Retina (tissue), 1 donor: ENCODE data around the gene ABCF2.

ENCODE experiments used
- DNase-seq: peaks from one replicate; pipeline ENCODE4 v3.0.0-alpha.2; 2016

The ABCF2 gene

DNA sequence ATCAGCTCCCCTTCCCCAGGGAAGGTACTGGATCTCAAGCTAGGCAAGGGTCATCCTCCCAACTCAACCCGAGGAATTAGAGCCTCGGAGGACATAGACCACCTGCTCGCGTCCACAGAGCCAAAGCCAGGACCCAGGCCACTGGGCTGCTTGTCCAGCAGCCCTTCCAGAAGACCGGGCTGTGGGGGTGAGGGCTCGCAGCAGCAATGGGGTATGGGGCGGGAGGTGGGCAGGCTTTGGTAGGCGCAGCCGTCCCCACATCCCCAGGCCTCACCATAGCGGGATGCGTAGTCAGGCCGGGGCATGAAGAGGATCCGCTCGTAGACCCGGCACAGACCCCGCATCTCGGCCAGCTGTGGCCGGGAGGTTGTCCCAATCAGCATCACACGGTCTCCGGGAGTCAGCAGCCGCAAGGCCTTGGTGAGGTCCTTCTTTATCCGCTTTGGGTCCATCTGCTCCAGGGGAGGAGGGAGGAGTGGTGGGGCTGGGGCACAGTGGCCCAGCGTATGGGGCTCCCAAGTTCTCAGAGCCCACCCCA, 34.9 kb downstream of the ABCF2 start:
- no peak for DNase-seq

DNA sequence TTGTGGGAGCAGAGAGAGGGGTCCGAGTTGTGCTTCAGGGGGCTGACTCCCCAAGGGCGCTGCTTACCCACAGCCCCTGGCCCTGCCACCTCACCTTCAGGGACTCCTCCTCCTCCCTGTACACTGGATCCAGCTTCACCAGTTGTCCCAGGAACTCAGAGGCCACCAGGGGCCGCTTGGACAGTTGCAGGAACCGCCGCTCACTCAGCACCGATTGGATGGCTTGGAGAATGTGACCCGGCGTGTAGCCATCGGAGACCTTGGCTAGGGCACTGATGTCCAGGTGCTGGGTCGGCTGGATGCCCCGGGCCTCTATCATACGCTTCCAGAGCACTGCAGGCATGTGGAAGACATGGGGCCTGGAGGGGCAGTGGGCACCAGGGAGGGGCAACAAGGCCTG, 35.5 kb downstream of the ABCF2 start:
- no peak for DNase-seq

DNA sequence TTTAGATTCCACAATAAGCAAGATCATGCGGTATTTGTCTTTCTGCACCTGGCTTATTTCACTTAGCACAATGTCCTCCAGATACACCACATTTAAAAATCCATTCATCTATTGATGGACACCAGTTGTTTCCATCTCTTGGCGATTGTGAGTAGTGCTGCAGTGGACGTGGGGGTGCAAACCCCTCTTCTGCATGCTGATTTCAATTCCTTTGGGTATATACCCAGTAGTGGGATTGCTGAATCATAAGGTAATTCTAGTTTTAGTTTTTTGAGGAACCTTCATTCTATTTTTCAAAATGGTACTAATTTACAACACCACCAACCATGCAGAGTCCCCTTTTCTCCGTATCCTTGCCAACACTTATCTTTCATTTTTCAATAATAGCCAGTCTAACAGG, 38.0 kb downstream of the ABCF2 start:
- DNase-seq = no peak

DNA sequence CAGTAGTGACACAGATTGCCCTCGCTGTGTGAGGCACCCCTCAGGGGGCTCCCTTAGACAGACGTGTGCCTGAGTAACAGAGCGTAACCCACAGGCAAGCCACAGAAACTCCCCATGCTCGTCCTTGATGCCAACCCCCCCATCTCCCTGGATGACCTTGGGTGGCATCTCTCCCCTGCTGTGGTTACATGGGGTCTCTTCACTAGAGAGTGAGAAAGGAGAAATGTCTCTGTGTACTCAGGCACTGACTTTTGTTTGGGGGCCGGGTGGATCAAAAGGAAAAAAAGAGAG, 38.8 kb downstream of the ABCF2 start:
- DNase-seq = no peak

DNA sequence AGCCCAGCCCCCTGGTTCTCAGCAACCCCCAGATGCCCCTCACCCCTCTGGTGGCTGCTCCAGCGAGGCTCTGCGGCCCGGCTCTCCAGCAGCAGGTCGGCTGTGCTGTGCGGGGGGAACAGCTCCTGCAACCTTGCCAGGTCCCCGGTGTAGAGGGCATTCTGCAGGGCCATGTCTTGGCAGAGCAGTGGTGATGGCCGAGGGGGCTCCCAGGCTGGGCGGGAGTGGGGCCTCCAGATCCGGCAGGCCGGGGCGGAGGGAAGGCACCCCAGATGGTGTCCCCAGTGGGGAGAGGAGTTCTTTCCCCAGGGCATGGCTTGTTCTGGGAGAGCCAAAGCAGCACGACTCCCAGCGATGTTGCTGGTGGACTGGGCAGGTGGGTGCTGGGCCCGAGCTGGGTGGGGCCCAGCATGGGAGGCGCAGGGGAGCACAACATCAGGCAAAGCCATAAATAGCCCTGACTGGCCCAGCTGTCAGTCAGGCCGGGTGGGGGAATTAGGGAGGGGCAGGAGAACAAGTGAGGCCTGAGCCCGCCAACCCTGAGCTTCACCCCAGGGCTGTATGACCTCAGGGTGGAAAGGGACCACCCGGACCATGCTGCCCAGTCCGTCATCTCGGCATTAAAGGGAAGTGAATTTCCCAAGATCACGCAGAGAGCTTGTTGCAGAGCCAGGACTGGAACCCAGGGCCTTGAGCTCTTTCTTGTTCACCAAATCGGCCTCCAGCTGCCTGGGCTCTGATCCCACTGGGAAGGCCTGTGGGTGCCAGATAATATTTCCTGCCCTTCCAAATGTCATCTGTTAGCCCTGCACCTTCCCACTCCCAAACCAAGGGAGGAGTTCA, 39.4 kb downstream of the ABCF2 start:
- no peak for DNase-seq

DNA sequence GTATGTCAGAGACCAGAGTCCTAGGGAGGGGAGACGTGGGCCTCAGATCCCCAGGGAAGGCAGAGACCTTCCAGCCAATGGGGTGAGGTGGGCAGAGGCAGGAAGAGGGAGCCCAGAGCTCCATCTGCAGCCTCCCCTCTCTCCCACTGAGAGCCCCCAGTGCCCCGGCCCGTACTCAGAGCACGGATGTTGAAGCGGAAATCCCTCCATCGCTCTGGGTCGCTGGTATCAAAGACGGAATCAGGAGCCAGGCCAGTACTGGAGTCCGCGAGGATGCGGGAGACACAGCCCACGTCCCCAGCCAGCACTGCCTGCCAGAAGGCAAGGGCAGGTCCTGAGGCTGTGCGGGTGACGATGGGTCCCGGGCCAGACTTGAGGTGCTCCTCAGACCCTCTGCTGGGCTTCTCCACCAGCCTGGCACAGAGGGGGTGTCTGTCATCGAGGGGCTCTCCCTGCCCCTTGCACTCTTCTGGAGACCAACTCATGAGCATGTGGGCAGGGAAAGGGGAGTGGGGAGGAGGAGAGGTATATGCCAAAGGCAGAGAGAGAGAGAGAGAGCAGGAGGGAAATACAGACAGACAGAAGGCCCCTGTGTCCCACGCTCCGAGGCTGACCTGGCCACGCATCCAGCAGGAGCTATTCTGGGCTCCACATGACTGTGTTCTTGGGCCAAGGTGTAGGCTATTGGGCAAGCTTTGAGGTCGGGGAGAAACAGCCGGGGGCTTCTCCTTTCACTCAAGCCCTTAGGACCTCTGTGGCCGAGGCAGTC, 40.2 kb downstream of the ABCF2 start, which contains the start of gene ASB10:
Gene ASB10 (minus strand): TSS at position 611 of the 769 bp plus-strand sequence. CDS start 120 bp downstream, at position 491.
- DNase-seq = peak; percentile 25

DNA sequence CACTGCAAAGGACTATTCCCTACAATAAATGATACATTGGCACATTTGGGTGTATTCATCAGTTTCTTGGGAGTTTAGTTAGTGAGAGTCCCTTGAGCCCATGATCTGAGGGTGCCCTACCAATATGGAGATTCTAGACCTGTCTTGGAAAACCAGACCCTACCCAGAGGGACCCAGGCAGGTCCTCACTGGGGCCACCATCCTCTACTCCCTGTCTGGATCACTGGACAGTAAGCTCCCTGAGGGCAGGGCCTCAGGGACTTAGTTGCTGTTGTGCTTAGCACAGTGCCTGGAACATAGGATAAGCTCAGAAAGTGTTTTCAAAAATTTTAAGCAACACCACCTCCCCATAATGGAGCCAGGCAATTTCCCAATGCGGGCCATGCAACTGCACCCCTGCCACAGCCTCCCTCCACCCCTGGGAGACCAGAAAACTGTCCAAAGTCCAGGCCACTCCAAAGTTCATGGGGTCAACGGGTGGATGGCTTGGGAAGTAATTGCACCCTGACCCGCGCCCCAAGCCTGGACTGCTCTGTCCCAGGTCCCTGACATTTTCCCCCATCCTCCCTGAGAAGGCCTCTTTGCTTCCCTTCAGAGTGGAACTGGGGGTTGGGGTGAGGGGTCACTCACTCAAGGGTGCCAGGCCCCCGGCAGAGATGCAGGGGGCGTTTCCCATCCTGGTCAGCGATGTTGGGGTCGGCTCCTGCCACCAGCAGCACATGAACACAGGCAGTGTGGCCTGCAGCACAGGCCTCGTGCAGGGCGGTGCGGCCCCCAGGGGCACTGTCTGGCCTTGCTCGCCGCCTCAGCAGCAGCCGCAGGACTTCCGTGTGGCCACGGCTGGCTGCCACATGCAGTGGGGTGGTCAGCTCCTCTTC, 41.0 kb downstream of the ABCF2 start:
- DNase-seq = no peak

DNA sequence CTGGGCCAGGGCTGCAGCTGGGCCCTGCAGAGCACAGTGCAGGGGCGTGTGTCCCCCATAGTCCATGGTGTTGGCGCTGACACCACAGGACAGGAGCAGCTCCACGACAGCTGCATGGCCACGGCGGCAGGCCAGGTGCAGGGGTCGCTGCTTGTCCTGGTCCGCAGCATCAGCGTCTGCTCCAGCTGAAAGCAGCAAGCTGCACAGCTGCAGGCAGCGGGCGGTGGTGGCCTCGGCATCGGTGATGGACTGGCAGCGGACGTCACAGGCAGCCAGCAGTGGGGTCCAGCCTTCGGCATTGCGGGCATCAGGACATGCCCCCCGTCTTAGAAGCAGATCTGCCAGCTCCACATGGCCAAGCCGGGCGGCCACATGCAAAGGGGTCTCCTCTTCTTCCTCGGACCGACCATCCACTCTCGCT, 46.0 kb downstream of the ABCF2 start:
- no peak for DNase-seq

DNA sequence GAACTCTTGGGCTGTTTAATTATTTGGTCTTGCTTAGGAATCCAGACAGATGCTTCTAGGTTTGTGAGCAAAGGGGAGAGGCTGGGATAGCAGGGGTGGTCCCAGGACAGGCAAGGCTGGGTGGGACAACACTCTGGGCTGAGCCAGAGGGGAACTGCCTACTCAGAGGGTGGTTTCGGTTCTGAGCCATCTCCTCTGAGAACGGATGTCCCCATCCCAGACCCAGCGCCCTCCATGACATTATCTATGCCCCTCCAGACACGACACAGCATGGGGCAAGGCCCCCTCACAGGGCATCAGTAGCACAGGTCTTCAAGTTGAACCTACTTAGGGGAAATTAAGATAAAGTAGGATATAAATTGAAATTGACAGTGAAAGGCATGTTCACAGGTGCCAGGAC, 47.1 kb downstream of the ABCF2 start:
- DNase-seq = no peak

DNA sequence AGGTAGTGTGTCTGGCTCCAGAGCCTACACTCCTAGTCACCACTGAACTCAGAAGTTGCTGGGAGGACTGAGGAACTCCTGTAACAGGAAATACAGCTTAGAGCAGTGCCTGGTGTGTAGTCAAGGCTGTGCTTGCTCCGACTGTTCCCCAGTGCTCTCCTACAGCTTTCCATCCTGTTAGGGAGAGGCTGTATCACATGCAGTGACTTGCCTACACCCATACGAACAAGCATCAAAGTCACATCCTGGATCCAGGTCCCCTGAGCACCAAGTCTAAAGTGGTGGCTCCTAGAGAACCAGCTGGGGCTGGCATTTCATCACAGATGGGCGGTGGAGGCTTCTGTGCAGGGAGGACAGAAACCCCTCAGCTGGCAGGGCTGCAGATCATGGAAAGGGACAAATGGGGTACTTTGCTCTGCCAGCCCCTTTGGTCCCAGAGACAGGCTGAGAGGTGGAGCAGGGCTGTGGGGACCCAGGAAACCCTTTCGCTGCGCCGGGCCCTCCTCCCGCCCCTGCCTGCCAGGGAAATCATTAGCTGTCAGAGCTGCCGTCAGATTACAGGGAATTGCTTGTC, 47.6 kb downstream of the ABCF2 start:
- peak; percentile 15 for DNase-seq

DNA sequence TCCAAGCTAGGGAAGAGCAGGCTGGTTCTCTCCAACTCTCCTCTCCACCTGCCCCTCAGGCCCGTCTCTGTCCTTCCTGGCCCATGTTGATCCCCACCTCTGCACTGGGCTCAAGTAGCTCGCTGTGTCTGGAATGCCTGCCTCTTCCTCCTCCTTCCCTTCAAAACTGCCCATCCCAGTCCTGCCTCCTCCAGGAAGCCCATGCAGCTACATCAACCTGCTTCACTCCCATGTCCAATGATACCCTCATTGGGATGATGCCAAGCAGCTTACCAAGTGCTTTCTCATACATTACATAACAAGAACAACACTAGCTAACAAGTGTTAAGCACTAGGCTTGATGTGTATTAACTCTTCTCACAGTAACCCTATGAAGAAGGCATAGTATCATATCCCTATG, 48.2 kb downstream of the ABCF2 start:
- DNase-seq = no peak

DNA sequence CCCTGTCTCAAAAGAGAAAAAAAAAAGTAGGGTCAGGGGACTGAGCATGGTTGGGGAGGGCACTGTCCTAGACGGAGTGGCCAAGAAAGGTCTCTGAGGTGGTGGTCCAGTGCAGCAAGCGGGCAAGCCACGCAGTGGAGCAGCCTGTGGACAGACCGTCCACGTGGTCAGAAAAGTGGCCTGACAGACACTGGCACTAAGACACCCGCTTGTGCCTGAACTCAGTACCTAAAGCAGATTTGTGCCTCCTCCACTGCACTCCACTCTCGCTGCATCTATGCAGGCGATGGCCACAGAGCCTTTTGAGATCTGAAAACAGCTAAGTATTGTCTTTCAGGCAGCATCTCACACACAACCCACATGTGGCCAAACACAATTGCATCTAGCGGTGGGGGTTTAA, 48.8 kb downstream of the ABCF2 start:
- no peak for DNase-seq

DNA sequence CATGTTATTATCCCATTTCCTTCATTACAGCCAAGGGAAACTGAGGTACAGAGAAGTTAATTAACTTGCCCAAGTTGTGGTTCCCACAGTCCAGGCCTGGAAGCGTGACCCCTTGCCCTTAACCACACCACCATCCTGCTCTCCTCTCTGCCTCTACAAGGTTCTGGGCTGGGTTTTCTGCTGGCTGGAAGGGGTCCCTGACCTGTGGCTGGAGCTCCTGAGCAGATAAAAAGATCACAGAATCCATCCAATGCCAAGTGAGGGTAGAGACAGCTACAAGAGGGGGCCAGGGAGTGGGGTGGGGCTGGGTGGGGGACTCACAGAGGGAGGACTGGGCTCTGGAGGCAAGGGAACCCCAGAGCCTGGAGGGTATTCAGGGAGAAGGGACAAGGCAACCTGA, 49.7 kb downstream of the ABCF2 start:
- no peak for DNase-seq

DNA sequence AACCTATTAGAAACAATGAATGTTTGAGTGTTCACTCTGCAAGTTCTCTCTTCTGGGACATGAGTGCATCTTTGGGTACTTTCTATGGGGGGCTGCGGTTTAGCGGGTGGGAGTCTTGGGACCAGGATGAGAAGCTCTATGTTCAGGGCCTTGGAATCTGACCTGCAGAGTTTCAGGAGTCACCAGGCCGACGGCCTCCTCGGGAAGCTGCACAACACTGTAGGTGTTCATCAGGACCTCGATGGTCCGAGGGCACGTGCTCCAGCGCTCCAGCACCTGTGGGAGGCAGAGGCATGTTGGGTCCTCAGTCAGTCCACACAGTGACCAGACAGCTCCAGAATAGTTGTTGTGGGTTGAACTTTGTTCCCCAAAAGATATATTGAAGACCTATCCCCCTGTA, 50.6 kb downstream of the ABCF2 start:
- no peak for DNase-seq

DNA sequence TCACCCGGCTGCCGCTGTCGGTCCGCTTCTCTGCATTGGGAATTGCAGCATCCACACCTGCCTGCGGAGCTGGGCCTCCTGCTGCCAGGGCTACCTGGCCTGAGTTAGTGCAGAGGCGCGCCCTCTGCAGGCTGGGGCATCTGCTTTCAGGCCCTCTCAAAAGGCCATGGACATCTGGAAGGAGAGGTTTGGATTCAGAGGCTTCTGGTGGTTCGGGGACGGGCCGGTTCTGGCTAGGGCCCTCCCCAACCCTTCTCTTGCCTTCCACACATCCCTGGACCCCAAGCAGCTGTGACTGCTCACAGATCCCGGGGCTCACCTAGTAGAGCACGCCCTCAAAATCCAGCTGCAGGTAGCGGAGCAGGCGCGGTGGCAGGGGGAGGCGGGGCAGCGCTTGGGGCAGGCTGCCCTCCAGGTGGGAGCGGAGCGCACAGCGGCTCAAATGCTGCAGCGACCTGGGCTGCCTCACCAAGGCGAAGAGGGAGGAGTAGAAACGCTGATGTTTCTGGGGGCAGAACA, 51.2 kb downstream of the ABCF2 start:
- no peak for DNase-seq

DNA sequence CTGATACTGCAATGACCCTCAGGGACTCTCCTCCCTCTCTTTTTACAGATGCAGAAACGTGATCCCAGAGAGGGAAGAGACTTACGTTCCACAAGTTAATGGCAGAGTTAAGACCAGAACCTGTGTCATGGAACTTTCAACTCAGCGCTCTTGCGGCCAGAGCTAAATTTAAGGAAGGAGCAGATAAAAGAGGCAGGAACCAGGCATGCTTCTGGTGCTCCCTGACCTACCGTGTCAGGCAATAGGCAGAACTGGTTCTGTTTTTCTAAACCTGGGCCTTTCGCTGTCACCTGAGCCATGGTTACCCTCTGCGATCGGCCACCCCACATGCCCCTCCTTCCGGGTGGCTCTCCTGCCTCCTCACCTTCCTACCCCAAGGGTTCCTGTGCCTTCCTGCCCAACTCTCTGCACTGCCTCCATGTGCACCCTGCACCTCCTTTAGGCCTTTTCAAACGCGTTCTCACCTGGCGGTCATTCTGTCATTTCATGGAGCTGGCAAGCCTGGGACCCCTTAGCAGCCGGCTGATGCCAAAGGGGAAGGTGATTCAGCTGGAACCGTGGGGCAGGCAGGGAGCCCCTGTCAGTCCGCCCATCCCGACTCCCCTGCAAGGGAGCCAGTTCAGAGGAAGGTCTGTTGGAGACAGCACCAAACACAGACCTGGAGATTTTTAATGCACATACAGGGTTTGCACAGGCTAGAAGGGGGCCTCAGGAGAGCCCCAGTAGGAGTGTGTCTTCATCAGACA, 51.8 kb downstream of the ABCF2 start:
- no peak for DNase-seq

DNA sequence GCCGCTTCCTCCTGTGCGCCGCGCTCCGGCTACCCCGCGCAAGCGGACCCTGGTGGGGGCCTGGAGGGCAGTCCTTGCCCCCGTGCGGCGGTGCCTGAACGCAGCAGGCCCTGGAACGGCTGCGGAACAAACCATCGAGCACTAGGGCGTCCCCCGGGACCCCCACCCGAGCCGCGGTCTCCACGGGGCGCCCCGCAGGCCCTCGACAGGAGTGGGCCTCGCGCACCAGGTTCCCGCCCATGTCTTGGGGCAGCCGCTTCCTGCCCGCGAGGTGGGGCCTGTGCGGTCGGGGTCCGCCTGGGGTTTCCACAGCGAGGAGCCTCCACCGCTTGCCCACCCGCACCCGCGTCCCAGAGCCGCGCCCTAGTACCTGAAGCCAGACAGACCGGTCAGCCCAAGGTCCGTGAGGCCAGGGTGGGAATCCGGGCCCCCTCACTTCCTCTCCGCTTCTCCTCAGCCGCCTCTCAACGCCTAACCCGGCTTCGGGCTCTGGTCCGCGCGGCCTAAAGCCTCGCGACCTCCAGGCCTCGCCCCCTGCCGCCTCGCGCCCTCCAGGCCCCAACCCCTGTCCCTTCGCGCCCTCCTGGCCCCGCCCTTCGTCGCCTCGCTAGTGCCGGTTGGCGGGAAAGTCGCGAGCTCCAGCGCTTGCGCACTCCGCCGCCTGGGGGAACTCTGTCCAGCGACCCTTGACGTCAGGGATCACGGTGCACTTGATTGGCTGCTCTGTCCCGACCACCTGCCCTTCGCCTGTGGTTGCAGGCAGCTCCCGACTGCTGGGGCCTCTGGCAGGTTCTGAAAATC, 52.6 kb downstream of the ABCF2 start:
- DNase-seq = peak; percentile 38

DNA sequence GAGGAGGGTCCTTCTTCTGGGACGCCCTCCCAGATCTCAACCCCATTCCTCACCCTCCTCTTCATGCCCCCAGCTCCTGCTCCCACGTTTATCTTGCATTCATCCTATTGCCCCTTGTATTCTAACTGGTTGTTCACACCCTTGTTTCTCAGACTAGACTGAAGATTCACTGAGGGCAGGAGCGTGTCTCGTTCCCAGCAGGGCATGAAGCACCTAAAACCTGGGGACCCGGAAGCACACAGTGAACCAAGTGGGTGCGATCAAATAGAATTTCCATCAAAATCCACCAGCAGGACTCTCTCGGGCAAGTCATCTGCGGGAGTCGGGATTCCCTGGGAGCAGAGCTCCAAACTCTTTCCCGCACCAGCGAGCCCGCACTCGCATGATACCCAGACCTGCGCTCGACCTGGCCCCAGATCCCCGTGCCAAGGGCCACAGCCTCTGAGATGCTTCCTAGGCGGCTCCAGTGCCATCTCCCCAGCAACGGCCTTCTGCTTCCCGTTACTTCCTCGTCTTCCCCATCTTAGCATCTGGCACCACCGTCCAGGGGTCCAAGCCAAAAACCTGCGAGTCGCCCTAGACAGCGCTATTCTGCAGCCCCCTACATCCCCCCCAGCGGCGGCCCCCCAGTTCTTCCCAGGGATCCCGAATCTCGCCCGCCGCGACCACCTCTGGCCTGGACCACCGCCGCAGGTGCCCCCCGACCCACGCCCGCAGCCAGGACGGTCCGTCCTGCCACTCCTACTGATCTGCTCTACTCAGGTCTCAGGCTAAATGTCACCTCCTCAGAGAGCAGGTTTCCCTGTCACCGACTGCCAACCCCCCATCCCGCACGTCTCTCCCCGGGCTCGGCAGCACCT, 53.4 kb downstream of the ABCF2 start:
- DNase-seq = no peak

DNA sequence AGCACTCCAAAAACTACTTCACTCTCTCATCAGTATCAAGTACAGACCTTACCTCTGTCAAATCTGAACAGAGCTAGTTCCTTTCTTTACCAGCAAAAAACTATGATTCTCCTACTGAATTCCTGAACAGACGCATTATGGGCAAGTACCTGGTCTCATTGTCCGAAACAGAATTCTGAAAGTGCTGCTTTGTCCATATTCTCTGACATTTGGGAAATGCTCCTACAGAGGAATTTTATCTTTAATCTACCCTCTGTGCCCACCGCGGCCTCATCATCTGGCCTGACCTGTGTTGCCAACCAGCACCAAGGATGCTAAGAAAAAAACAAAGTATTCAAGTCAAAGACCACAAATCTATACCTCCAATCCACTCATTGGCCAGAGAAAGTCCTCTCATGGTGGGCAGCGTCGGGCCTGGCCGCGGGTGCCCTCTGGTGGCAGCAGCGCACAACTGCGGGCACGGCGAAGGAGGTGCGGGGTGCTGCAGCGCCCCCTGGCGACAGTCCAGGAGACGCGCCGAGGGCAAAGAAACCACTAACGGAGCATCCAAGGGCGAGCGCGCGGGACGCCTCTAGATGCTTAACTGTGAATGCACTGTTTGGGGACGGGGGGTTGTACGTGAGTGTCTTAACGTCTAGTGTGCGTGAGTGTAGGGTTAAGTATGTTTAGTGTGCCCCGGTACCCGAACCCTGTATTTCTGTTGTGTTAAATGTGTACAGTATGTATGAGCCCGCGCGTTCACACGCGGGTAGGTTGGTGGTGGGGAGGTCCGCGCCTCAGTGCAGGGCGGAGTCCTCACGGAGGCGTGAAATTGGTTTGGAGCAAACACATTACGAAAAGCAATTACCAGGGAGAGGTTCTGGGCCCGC, 54.5 kb downstream of the ABCF2 start:
- peak; percentile 92 for DNase-seq
